ENCODE data around the gene LAMB2. TPM values are rescaled to one million over a fixed set of nuclear protein-coding genes. Genes with fewer than 3 reads are reported as not detected.

Gene LAMB2
- total RNA-seq, 1 donor from 2014 or later, result 232 TPM

GRCh38 chr3:49112262-49112661 is 20.6 kb downstream of the LAMB2 start:
- no peak for TF ChIP-seq CTCF (conservative IDR thresholded peaks at IDR 0.05; ENCODE audit: low read depth, low read length)
- no peak overlapping the region for H3K4me3 ChIP-seq (ENCODE audit: low read depth, low read length)
- no peak for DNase-seq (ENCODE audit: low read depth)

GRCh38 chr3:49111347-49111746 is 21.5 kb downstream of the LAMB2 start:
- H3K4me3 ChIP-seq (ENCODE audit: low read depth, low read length), result no peak overlapping the region
- no peak for TF ChIP-seq CTCF (conservative IDR thresholded peaks at IDR 0.05; ENCODE audit: low read depth, low read length)
- no peak for DNase-seq (ENCODE audit: low read depth)

GRCh38 chr3:49110780-49111179 is 22.1 kb downstream of the LAMB2 start:
- TF ChIP-seq CTCF (conservative IDR thresholded peaks at IDR 0.05; ENCODE audit: low read depth, low read length), result no peak
- H3K4me3 ChIP-seq (ENCODE audit: low read depth, low read length), result no peak overlapping the region
- DNase-seq (ENCODE audit: low read depth), result no peak

GRCh38 chr3:49108346-49108745 is 24.5 kb downstream of the LAMB2 start:
- no peak for TF ChIP-seq CTCF (conservative IDR thresholded peaks at IDR 0.05; ENCODE audit: low read depth, low read length)
- H3K4me3 ChIP-seq (ENCODE audit: low read depth, low read length), result no peak overlapping the region
- no peak for DNase-seq (ENCODE audit: low read depth)

- DNase-seq (ENCODE audit: low read depth), result peak; percentile 33
- TF ChIP-seq CTCF (conservative IDR thresholded peaks at IDR 0.05; ENCODE audit: low read depth, low read length), result no peak
- H3K4me3 ChIP-seq (ENCODE audit: low read depth, low read length), result peak within 1 kb of the TSS; percentile 95
Measured at GRCh38 chr3:49104427-49105291, 28.2 kb downstream of the LAMB2 start, which contains the start of gene QARS1. TSS of gene QARS1 (minus strand) at chr3:49104757. CDS start at chr3:49104733, 24 bp downstream.

- no peak for TF ChIP-seq CTCF (conservative IDR thresholded peaks at IDR 0.05; ENCODE audit: low read depth, low read length)
- H3K4me3 ChIP-seq (ENCODE audit: low read depth, low read length), result peak overlapping the region; percentile 95
- no peak for DNase-seq (ENCODE audit: low read depth)
Measured at GRCh38 chr3:49104052-49104426, 28.8 kb downstream of the LAMB2 start.

All from epithelial cell of proximal tubule (primary cell).